ENCODE measurements around the gene IGSF21. TPM values are rescaled to one million over a fixed set of nuclear protein-coding genes. Genes with fewer than 3 reads are reported as not detected.

The IGSF21 gene
- polyA plus RNA-seq, 2 of the 4 experiments (the other 2 are of a cell fraction) = not detected

- no peak for TF ChIP-seq HOXA7 (CRISPR knock-in tag; IDR thresholded peaks at IDR 0.05)
- TF ChIP-seq HOXB13 (CRISPR knock-in tag; IDR thresholded peaks at IDR 0.05; ENCODE audit: low read depth) = no peak
- TF ChIP-seq RFX5 (IDR thresholded peaks at IDR 0.05) = no peak
- no peak for TF ChIP-seq CEBPB (IDR thresholded peaks at IDR 0.05)
- no peak for TF ChIP-seq POLR2A (IDR thresholded peaks at IDR 0.05; ENCODE audit: low read length)
- no peak for TF ChIP-seq RAD21 (conservative IDR thresholded peaks at IDR 0.05 in 1 of 2, IDR thresholded peaks at IDR 0.05 in 1 of 2)
- TF ChIP-seq TFCP2L1 (CRISPR knock-in tag; IDR thresholded peaks at IDR 0.05) = no peak
- no peak for TF ChIP-seq TP53 (CRISPR knock-in tag; IDR thresholded peaks at IDR 0.05)
Observed at GRCh38 chr1:18119289-18119688, 11.7 kb downstream of the IGSF21 start (continued).

GRCh38 chr1:18119771-18120377, 12.3 kb downstream of the IGSF21 start:
- no peak for TF ChIP-seq SMC3 (IDR thresholded peaks at IDR 0.05)
- TF ChIP-seq HOXB13 (CRISPR knock-in tag; IDR thresholded peaks at IDR 0.05; ENCODE audit: low read depth) = no peak
- TF ChIP-seq ELK1 (IDR thresholded peaks at IDR 0.05; ENCODE audit: low read depth, low read length) = no peak
- no peak for TF ChIP-seq ZC3H11A (IDR thresholded peaks at IDR 0.05)
- TF ChIP-seq KDM5A (IDR thresholded peaks at IDR 0.05) = no peak
- TF ChIP-seq CTCF (IDR thresholded peaks at IDR 0.05) = no peak
- no peak for TF ChIP-seq NPAS2 (CRISPR knock-in tag; IDR thresholded peaks at IDR 0.05; ENCODE audit: borderline replicate concordance)
- no peak for TF ChIP-seq ZNF302 (CRISPR knock-in tag; IDR thresholded peaks at IDR 0.05)
- TF ChIP-seq KDM1A (IDR thresholded peaks at IDR 0.05; ENCODE audit: low read depth) = no peak
- TF ChIP-seq GATA3 (IDR thresholded peaks at IDR 0.05; ENCODE audit: borderline replicate concordance) = no peak
- TF ChIP-seq HEYL (CRISPR knock-in tag; IDR thresholded peaks at IDR 0.05) = no peak
- TF ChIP-seq HDAC2 (IDR thresholded peaks at IDR 0.05) = no peak
- no peak for TF ChIP-seq CHD4 (IDR thresholded peaks at IDR 0.05; ENCODE audit: borderline replicate concordance)
- TF ChIP-seq HES2 (IDR thresholded peaks at IDR 0.05) = no peak
- TF ChIP-seq EHF (CRISPR knock-in tag; IDR thresholded peaks at IDR 0.05) = no peak
- TF ChIP-seq CBX8 (IDR thresholded peaks at IDR 0.05) = no peak
- TF ChIP-seq MAZ (IDR thresholded peaks at IDR 0.05; ENCODE audit: borderline replicate concordance, low read depth, low read length) = no peak
- TF ChIP-seq PBX3 (IDR thresholded peaks at IDR 0.05) = no peak
- TF ChIP-seq EP300 (IDR thresholded peaks at IDR 0.05) = no peak
- no peak for TF ChIP-seq REST (IDR thresholded peaks at IDR 0.05)
- FAIRE-seq = no peak
- no peaks in the 10 kb centered on the region for H3K4me1 ChIP-seq

More at GRCh38 chr1:18119771-18120377, 12.3 kb downstream of the IGSF21 start:
- no peak for DNase-seq (ENCODE audit: low read depth in 1 of 2, low spot score in 1 of 2)
- CTCF ChIA-PET = interaction anchor here (1.2 to 2.3 kb wide), 3 partner anchors 19 to 461 kb away, joined by 3 to 7 read pairs (median 3); no protein-coding TSS in a partner anchor
- ATAC-seq = no peak
- Histone ChIP-seq H3K4me3 (no peak overlapping the region), H3K4me2 (no peak overlapping the region), H3K9me3 (no peaks in the 10 kb centered on the region), H3K27ac (no peak overlapping the region)
- POLR2A ChIA-PET = no interaction called here
- 7% methylated on average over 6 of the region's 6 CpGs for WGBS (ENCODE audit: missing lambda C conversion rate)
